ENCODE measurements around the gene AMMECR1. TPM values are rescaled to one million over a fixed set of nuclear protein-coding genes. Genes with fewer than 3 reads are reported as not detected.

The AMMECR1 gene
- polyA plus RNA-seq, 4 donors = 10.0 to 21.3 (median 19.6) TPM

Other genes with a start within 250 kb of the AMMECR1 start
- gene RTL9, start 40.8 kb upstream of the AMMECR1 start, polyA plus RNA-seq (ENCODE audit: insufficient read length in 4 of 4) = under 1 TPM; 0.20 to 0.41 (median 0.23) TPM